Stimulated activated CD8-positive, alpha-beta memory T cell treated with anti-CD3 and anti-CD28 coated beads, Interleukin-4, amount 100 ng/mL, for 4 hours (primary cell): ENCODE data around the gene PLEKHB1.
A peak's percentile ranks its signal among the peaks of the same experiment; 100 is the strongest.

Source experiments
- DNase-seq, 2 donors: peaks; one replicate each; pipeline ENCODE4 v3.0.0-alpha.2; 2020; ENCODE audit warnings: low read depth in 2 of 2, low spot score in 1 of 2

Gene PLEKHB1

DNA sequence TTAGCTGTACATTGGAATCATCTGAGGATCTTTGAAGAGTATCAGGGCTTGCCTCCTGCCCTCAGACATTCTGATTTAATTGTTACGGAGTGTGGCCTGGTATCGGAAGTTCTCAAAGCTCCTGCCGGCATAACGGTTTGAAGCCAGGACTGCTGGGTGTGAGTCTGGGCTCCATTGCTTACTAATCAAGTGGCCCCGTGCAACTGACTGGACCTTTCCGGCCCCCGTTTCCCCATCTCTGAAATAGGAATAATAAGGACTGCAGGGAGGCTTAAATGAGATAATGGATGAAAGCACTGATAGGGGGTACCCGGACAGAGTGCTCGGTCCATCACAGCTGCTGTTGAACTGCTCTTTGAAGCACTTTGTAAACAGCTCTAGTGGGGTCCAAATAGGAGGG is 1.7 kb downstream of the PLEKHB1 start:
- DNase-seq, result no peak

DNA sequence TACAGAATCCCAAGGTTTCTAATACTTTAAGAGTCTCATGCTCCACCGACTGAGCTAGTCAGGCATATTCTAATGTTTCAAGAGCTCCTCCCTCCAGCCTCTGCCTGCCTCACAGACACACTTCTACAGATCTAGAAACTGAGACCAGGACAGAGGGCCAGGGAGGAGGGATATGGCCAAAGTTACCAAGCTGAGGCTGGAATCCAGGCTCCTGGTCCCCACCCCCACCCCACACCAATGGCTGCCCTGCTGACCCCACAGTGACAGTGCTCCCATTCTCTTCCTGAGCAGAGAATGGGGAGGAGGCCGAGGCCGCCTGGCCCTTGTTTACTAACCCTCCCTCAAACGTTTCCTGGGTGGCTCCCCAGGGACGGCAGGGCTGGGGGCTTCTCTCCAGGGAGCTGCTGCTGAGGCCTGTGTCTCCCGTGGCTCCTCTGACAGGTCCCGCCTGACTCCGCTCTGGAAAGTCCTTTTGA is 2.2 kb downstream of the PLEKHB1 start:
- no peak for DNase-seq

DNA sequence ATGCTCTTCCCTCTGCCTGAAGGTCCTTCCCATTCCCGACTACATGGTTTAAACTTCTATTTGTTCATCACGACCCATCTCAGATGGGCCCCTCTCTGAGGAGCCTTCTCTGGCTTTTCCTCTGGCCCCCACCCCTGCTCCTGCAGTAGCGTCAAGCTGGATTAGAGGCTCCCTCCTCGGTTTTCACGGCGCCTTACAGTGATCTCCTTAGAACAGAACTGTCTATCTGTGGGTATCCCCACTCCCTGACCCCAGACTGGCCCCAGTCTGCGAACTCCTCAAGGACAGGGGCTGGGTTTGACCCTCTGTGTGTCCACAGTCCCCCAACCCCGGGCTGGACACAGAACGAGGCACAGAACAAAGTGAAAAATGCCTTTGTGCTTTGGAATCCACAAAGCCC is 2.8 kb downstream of the PLEKHB1 start:
- no peak for DNase-seq

DNA sequence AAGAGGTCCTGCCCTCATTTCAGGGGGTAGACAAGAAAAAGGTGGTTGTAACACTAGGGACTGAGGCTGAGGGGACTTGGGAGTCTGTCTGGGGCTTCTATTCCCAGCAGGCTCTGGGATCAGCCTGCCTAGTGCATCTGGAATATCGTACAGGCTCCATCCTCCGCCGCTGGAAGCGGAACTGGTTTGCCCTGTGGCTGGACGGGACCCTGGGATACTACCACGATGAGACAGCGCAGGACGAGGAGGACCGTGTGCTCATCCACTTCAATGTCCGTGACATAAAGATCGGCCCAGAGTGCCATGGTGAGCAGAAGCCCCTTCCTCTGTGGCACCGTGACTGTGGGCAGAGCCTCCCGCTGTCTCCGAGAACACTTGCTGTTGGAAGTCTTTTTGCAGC is 4.0 kb downstream of the PLEKHB1 start:
- DNase-seq, result no peak

DNA sequence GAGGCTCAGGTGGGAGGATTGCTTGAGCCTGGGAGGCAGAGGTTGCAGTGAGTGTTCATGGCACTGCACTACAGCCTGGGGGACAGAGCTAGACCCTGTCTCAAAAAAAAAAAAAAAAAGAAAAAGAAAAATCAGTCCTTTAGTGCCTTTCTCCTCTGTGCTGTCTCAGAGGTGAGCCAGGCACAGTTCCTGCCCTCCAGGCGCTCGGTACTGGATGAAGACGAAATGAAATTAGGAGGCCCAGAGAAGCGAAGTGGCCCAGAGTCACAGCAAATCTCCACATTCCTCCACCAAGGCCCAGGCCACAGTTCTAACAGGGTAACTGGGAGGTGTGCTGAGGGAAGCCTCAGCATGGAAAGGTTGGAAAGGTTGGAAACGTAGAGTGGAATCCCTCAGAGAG is 4.9 kb downstream of the PLEKHB1 start:
- DNase-seq, result no peak

DNA sequence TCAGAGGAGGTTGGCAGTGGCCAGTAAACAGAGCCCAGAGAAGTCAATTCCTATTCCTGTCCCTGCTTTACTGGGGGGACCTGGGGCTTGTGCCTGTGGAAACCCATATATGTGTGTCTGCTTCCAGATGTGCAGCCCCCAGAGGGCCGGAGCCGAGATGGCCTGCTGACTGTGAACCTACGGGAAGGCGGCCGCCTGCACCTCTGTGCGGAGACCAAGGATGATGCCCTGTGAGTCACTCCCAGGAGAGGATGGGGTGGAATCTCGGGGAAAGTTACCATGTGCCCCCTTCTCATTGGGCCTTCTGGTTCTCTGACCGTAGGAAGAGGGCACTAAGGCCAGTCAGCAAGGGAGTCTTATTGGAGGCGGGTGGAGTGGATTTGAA is 5.3 kb downstream of the PLEKHB1 start:
- no peak for DNase-seq

DNA sequence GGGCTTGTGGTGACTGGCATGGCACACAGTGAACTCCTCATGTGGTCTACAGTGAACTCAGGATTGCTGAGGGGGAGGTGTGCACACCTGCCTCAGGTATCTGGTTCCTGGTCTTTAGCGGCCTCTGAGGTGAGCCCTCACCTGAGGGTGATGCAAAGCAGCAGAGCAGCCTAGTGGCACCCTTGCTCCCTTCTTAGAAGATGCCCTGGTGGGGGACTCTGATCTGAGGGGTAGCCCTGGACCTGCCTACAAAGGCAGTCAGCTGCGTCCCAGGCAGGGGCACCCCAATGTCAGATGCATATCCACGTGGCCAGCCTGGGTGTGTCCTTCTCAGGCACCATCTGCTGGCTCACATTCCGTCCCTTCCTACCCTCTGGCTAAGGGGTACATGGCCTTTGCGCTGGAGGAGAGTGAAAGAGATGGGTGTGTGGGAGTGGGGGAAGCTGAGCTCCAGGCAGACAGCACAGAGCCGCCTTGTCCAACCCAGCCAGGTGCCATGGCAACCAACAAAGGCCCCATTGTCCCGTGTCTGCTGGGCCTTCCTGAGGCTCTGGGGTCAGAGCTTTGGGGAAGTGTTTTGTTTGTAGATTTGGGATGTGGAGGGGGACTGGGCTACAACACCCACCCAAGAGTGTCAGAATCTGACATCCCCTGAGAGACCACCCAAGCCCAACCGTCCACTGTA is 5.8 kb downstream of the PLEKHB1 start:
- DNase-seq, result no peak

DNA sequence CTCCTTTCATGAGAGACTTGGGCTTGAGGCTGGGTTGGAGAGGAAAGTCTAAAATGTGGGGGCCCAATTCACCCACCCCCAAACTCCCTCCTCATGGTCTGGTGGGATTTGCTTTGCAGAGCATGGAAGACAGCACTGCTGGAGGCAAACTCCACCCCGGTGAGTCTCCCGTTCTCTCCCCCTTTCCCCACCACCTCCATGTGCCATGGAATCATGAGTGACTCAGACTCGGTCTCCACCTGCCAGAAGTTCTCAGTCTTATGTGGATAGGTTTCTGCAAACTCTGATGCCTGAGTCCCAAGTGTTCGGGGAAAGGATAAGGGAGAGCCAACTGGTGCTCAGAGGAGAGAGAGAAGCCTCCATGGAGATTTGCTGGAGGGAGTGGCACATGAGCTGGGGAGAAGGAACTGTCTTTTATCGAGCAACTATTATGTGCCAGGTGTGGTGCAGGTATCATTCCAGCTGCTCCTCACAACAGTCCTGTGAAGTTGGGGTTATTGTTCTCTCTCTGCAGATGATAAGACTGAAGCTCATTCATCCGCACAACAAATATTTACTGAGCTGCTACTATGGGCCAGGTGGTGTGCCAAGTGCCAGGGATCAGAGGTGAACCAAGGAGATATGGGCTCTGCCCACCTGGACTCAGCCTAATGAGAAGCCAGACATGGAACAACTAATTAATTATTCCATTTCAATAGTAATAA is 6.6 kb downstream of the PLEKHB1 start:
- no peak for DNase-seq

DNA sequence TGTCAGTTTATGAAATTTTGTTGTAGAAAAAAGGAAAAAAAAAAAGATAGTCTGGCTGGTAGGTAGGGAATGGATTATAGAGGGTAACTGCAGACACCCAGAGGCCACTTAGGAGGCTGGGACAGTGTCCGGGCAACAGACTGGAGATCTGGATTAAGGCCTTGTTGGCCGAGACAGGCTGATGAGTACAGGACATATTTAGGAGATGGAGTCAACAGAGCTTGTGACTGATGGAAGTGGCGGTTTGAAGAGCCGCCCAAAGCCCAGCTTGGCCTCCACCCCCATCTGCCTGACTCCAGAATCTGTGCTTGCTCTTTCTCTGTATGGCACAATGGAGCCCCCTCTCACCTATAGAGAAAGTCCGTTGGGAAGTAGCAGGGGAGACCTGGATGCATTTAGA is 7.6 kb downstream of the PLEKHB1 start:
- no peak for DNase-seq

DNA sequence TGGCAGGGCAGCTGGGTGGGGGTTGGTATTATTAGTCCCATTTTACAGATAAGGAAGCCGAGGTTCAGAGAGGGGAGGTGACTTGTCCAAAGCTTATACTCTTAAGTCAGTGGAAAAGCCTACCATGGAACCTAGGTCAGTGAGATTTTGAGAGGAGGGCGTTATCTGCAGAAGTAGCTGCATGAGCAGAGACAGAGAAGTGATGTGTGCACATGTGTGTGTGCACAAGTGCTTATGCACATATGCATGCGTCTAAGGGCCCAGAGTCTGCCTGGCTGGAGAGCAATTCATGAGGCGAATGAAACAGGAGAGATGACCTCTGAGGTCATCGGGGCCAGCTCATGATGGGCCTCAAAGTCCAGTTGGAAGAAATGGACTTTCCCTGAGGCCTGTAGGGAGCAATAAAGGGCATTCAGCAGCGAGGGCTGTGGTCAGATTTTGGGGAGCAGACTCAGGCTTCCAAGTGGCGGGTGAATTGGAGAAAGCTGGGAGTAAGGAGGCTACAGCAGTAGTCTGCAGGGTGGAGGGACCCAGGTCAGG is 8.2 kb downstream of the PLEKHB1 start:
- DNase-seq, result no peak

DNA sequence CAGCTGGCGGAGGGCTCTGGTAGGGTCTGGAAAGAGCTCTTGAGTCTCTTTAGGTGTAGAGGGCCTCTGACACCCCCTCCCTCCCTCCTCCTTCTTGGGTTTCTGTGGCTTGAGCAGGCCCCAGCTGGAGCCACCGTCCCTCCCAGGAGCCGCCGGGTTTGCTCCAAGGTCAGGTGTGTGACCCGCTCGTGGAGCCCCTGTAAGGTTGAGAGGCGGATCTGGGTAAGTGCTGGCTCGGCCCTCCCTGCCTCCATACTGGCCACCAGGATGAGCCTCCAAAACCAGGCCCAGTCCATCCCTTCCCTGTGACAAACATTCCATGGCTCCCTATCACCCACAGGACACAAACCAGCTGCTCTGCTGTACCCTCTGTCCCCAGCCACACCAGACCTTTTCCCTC is 9.3 kb downstream of the PLEKHB1 start:
- no peak for DNase-seq

DNA sequence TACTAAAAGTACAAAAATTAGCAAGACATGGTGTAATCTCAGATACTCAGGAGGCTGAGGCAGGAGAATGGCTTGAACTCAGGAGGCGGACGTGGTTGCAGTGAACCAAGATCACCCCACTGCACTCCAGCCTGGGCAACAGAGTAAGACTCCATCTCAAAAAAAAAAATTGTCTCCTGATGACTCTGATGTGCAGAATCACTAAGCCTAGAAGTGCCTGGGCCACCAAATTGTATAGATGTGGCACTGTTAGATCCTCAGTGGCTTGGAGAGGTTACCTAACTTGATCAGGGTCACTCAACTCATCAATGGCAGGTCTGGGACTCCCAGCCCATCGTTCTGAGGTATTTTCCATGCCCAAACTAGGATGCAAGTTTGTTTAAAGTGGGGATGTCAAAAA is 10.6 kb downstream of the PLEKHB1 start:
- no peak for DNase-seq

DNA sequence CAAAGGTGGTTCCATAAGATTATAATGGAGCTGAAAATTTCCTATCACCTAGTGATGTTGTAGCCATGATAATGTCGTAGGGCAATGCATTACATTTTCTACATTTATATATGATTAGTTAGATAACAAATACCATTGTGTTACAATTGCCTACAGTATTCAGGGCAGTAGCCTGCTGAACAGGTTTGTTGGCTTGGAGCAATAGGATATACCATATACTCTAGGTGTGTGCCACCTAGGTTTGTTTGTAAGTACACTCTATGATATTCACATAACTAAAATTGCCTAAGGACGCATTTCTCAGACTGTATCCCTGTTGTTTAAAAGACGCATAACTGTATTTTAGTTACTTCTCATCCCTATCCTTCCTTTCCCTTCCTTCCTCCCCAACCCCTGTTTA is 13.6 kb downstream of the PLEKHB1 start:
- DNase-seq, result no peak

DNA sequence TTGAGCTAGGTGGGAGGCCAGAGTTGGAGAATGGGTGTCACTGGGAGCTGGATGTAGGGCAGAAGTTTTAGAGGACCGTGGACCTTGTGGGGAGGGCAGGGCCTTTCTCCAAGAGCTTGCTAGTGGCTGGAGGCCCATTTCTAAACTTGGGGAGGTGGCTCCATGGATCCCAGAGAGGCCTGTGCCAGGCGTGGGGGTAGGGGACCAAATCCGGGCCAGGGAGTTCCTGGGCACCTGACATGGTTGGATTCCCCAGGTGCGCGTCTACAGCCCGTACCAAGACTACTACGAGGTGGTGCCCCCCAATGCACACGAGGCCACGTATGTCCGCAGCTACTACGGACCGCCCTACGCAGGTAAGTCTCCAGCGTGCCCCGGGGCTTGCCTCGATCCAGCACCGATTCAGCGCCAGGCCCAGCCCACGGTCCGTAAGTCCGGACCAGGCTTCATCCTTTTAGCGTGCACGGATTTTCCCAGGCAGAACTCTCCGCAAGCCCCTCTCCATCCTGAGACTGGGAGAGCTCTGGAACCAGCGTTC is 14.2 kb downstream of the PLEKHB1 start:
- DNase-seq, result no peak

DNA sequence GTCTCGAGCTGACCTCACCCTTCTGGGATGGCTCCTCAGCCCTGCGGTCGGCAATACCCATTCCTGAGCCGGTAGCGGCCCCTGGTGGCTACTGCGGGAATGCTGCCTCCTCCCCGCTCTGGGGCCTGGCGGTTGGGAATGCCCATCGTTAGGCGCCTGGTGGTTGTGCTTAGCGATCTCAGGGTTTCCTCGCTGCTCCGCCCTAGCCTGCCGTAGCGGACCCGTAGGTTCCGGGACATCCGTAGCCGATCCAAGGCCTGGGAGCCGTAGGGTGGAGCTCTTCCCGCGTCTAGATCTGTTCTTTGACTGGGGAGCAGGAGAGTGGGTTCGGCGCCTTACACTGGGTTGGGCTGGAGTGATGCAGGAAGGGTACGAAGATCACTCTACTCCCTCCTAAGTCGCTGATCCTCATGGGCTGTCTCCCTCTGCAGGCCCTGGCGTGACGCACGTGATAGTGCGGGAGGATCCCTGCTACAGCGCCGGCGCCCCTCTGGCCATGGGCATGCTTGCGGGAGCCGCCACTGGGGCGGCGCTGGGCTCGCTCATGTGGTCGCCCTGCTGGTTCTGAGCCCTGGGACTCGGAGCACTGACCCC is 14.8 kb downstream of the PLEKHB1 start:
- DNase-seq, result peak; percentile 60 to 77

DNA sequence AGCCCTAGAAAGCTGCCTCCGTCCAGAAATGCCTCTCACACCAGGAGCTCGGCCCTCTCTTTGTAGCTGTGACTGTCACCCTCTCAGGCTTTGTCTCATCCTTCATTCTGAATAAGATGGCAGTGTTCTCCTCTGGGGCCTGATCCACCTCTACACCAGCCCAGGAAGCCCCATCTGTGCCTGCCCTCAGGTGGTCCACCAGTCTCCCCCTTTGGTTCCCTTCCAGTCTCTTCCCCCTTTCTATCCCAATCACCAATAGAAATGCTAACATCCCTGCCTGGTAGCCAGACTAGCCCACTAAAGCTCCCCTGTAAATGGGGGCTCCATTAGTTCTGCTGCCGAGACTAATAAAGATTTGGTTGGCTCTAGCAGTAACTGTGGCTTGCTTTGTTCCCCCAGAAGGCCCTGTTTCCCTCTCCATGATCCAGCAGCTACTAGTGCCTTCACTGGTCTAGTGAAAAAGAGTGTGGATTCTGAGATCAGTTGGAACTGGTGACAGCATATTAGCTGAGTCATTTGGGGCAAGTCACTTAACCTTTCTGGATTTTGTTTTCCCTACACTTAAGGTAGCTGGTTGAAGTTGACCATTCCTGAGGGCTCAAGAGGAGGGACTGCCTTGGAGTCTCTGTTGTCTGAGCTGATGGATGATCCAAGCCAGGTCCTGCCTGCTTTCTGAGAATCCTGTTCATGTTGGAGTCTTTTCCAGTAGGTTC is 16.2 kb downstream of the PLEKHB1 start:
- no peak for DNase-seq

DNA sequence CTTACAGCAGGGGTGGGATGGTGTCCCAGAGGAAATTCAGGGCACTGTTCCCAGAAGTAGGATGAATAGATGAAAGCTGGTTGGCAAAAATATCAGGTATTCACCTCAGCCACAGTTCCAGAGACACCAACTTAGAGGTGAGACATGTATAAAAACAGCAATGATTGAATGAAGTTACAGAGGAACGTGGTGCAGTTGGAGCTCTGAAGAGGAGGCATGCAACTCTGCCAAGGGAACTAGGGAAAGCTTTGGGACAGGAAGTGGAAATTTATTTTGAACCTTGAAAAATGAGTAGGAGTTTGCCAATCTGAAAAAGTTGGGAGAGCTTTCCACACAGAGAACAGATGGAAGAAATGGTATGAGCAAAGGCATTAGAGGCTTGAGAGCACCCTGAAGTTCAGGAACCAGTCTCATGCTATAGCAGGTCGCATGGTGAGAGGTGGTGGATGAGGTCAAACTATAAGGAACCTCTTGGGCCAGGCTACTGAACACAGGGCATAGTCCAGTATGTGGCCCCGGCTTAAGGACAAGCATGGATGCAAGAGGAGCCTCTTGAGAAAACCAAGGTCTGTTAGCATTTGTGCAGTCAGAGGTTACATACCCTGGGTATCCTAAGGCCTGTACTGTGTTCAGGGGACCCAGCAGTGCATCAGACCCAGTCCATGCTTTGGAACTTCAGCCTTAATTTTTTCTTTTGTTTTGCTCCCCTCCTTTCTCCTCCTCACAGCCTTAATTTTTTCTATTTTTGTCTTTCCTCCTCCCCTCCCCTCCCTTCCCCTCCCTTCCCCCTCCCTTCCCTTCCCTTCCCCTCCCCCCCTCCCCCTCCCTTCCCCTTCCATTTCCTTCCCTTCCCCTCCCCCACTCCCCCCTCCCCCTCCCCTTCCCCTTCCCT is 17.5 kb downstream of the PLEKHB1 start:
- no peak for DNase-seq

DNA sequence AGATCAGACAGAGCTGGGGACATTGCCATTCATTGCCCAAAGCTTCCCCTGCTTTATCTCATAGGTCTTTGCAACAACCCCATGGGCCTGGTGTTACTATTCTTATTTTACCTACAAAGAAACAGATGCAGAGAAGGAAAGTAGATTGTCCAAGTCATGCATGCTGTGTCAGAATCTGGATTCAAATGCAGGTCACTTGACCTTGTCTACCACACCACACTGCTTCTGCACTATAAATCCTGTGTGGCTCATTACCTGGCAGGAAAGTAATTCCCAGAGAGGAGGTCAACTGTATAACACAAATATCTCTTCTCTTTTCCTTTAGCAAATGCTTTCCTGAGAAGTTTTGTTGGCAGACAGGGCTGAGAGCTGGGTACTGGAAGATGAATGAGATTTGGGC is 18.5 kb downstream of the PLEKHB1 start:
- DNase-seq, result no peak

DNA sequence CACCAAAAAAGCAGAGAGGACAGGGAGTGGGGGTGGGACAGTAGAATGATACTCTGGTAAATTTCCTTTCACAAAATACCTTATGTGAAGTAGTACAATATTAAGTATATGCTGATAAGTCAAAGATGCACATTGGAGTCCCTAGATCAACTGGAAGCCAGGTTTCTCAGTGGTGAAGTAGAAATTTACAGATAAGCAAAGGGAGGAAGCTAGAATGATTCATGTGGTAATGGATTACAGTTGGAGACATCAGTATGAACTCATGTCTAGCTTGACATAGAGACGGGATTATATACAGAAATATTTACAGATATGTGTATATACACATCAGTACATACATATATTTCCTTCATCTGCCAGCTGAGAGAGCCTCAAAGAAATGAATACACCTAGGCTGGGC is 21.5 kb downstream of the PLEKHB1 start:
- DNase-seq, result no peak

DNA sequence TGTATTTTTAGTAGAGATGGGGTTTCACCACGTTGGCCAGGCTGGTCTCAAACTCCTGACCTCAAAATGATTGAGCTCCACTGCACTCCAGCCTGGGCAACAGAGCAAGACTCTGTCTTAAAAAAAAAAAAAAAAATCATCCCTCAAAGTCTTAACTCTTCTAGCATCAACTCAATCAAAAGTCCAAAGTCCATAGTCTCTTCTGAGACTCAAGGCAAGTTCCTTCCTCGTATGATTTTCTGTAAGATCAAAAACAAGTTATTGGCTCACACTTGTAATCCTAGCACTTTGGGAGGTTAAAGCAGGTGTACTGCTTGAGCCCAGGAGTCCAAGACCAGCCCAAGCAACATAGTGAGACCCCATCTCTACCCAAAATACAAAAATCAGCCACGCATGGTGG is 24.4 kb downstream of the PLEKHB1 start:
- DNase-seq, result no peak
